ENCODE results near the gene HIVEP2. TPM values are rescaled to one million over a fixed set of nuclear protein-coding genes. Genes with fewer than 3 reads are reported as not detected.

HIVEP2 gene
- total RNA-seq, 4 donors from 2014 or later: 17.5 to 21.8 (median 20.6) TPM

GRCh38 chr6:142702501-142703460 is 242.2 kb downstream of the HIVEP2 start:
- no peak for TF ChIP-seq CTCF (IDR thresholded peaks at IDR 0.05; ENCODE audit: low read depth)

Other genes with a start within 250 kb of the HIVEP2 start
- 10 to 100 TPM; 40.7 to 56.4 (median 43.6) TPM for gene AIG1, start 115.7 kb upstream of the HIVEP2 start, total RNA-seq